Lower leg skin (tissue), 3 donors: ENCODE data around the gene ECSCR.

ENCODE experiments used
- CTCF ChIP-seq, 3 donors: fragments of 450-650 bp; IDR thresholded peaks; one replicate each; pipeline ENCODE4 v1.5.1; 2016; ENCODE audit warnings: antibody characterized with exemption in 3 of 3, mild to moderate bottlenecking in 3 of 3, moderate library complexity in 2 of 3
- POLR2A ChIP-seq, 2 donors: fragments of 450-650 bp; IDR thresholded peaks; one replicate each; pipeline ENCODE4 v1.6.1; 2016 to 2017; ENCODE audit warnings: antibody characterized with exemption in 2 of 2, mild to moderate bottlenecking in 1 of 2, moderate library complexity in 1 of 2

- TF ChIP-seq POLR2A (IDR thresholded peaks at IDR 0.05) (no peak), CTCF (IDR thresholded peaks at IDR 0.05) (no peak)
Observed at GRCh38 chr5:139460455-139460854, 2.1 kb downstream of the ECSCR start.
